Panc1 (cell line): ENCODE data around the gene TRMT44. TPM values are rescaled to one million over a fixed set of nuclear protein-coding genes. Genes with fewer than 3 reads are reported as not detected.

ENCODE experiments used
- ATAC-seq: fragments of 200-7000 bp; cut with Tn5 transposase; 2 replicates; pipeline ENCODE4 v1.9.1; 2020; ENCODE audit warnings: mild to moderate bottlenecking, moderate library complexity
- BruUV-seq: library from RNA; stranded (reverse); fragments of 400-500 nt; replicated peaks from 2 replicates; lab custom pipeline; 2021; lab: Mats Ljungman, UMichigan
- CTCF ChIA-PET: fragments of 300-600 bp; sonication (Branson Sonifier 250); formaldehyde crosslinking; loops from one replicate; lab custom pipeline; 2022; ENCODE audit warnings: antibody characterized with exemption; lab: Charles Lee
- POLR2A ChIA-PET: fragments of 300-600 bp; sonication (Branson Sonifier 250); formaldehyde crosslinking; loops from one replicate; lab custom pipeline; 2022; ENCODE audit warnings: antibody characterized with exemption; lab: Charles Lee
- DNase-seq: peaks from one replicate; pipeline ENCODE4 v3.0.0-alpha.2; 2010; ENCODE audit warnings: low read depth, low spot score
- H3K27ac ChIP-seq: 2 replicates; pipeline ENCODE4 v1.5.1; 2011; ENCODE audit warnings: mild to moderate bottlenecking, low read length, inconsistent platforms
- H3K27me3 ChIP-seq: fragments of 200-500 bp; sonication (Bioruptor generic); 2 replicates; pipeline ENCODE4 v1.6.0; 2014; ENCODE audit warnings: low read length, inconsistent platforms; ENCODE audit not compliant: control insufficient read depth, insufficient read depth
- H3K36me3 ChIP-seq: fragments of 200-500 bp; sonication (Bioruptor generic); 2 replicates; pipeline ENCODE4 v1.5.1; 2014; ENCODE audit warnings: inconsistent platforms, mild to moderate bottlenecking, low read length, moderate library complexity; ENCODE audit not compliant: control insufficient read depth, insufficient read depth
- H3K4me1 ChIP-seq: 2 replicates; pipeline ENCODE4 v1.5.1; 2011; ENCODE audit warnings: inconsistent platforms, mild to moderate bottlenecking, low read length, moderate library complexity; ENCODE audit not compliant: control insufficient read depth, insufficient read depth
- H3K4me3 ChIP-seq, 2 experiments: 2 replicates each; pipeline ENCODE4 v1.5.1; 2011 to 2012; ENCODE audit warnings: low read depth in 2 of 2, low read length in 2 of 2, mild to moderate bottlenecking in 2 of 2, inconsistent platforms in 1 of 2, moderate library complexity in 1 of 2
- H3K9me3 ChIP-seq: fragments of 200-500 bp; sonication (Bioruptor generic); 2 replicates; pipeline ENCODE4 v1.5.1; 2014; ENCODE audit warnings: low read depth, mild to moderate bottlenecking, inconsistent platforms, low read length, moderate library complexity; ENCODE audit not compliant: control insufficient read depth, insufficient read depth
- CTCF ChIP-seq: fragments of 450-650 bp; IDR thresholded peaks from 2 replicates; pipeline ENCODE4 v1.5.1; 2017; ENCODE audit warnings: mild to moderate bottlenecking
- POLR2AphosphoS5 ChIP-seq: IDR thresholded peaks from 2 replicates; pipeline ENCODE4 v1.6.1; 2012; ENCODE audit warnings: mild to moderate bottlenecking, low read depth, low read length, moderate library complexity
- REST ChIP-seq, 2 experiments: IDR thresholded peaks; 2 replicates each; pipeline ENCODE4 v1.6.1; 2011 to 2012; ENCODE audit warnings: low read depth in 2 of 2, control low read depth in 1 of 2, low read length in 1 of 2, mild to moderate bottlenecking in 1 of 2, moderate library complexity in 1 of 2; ENCODE audit not compliant: insufficient read depth in 1 of 2
- SIN3A ChIP-seq: IDR thresholded peaks from 2 replicates; pipeline ENCODE4 v1.6.1; 2012; ENCODE audit warnings: low read depth, mild to moderate bottlenecking, low read length, moderate library complexity, borderline replicate concordance; ENCODE audit not compliant: insufficient read depth
- TCF7L2 ChIP-seq: IDR thresholded peaks from 2 replicates; pipeline ENCODE4 v1.6.1; 2011; ENCODE audit warnings: mild to moderate bottlenecking, low read depth, low read length, inconsistent platforms
- in situ Hi-C: cut with HindIII; loops from 2 replicates; pipeline ENCODE4 v1.10.0; 2016; ENCODE audit warnings: low sequenced_read_pairs, low pct_unique_long_range_greater_than_20kb
- intact Hi-C: fragments of 100-400 bp; cut with micrococcal nuclease; formaldehyde crosslinking; loops from one replicate; pipeline ENCODE4 v1.10.0; 2022; ENCODE audit not compliant: unreplicated experiment
- total RNA-seq: library from RNA; stranded (reverse); gene quantifications from one replicate; pipeline ENCODE4 v1.2.1, GENCODE V29; 2021; ENCODE audit not compliant: unreplicated experiment

The TRMT44 gene
- total RNA-seq, 1 experiment from 2014 or later: 10.8 TPM

- H3K27ac ChIP-seq: peak overlapping the region; percentile 79; the same call in 1 of the 2 replicates
- no peaks in the 10 kb centered on the region for H3K9me3 ChIP-seq
- POLR2A ChIA-PET: no interaction called here
- intact Hi-C loops: no loop called here
- ATAC-seq: peak; percentile 97
- no peaks in the 10 kb centered on the region for H3K27me3 ChIP-seq
- H3K4me3 ChIP-seq: peak overlapping the region; percentile 60 to 79
- CTCF ChIA-PET: no interaction called here
- TF ChIP-seq CTCF (peak; percentile 57), TCF7L2 (no peak), POLR2AphosphoS5 (peak; percentile 69), REST (IDR thresholded peaks at IDR 0.05; ENCODE audit: insufficient read depth in 1 of 2, low read depth in 2 of 2, low read length in 1 of 2) (peak in 1 of 2 experiments; percentile 47; a peak in 1 of 4 replicates), SIN3A (peak; percentile 97)
- in situ Hi-C loops: no loop called here
- no peak for DNase-seq
- BruUV-seq: no TSS peak
- peaks cover 3% of the 10 kb centered on the region; the same call in 1 of the 2 replicates for H3K4me1 ChIP-seq
- H3K36me3 ChIP-seq: no peaks in the 10 kb centered on the region
Observed at GRCh38 chr4:8428288-8429097, 12.1 kb upstream of the TRMT44 start.

GRCh38 chr4:8431553-8431952 is 9.0 kb upstream of the TRMT44 start:
- Histone ChIP-seq H3K4me1 (peaks cover 3% of the 10 kb centered on the region; the same call in 1 of the 2 replicates), H3K4me3 (no peak overlapping the region), H3K36me3 (no peaks in the 10 kb centered on the region), H3K9me3 (no peaks in the 10 kb centered on the region), H3K27ac (no peak overlapping the region), H3K27me3 (no peaks in the 10 kb centered on the region)
- TF ChIP-seq CTCF (no peak), TCF7L2 (no peak), POLR2AphosphoS5 (no peak), SIN3A (no peak), REST (IDR thresholded peaks at IDR 0.05; ENCODE audit: insufficient read depth in 1 of 2, low read depth in 2 of 2, low read length in 1 of 2) (no peak)
- CTCF ChIA-PET: no interaction called here
- POLR2A ChIA-PET: no interaction called here
- DNase-seq: no peak
- in situ Hi-C loops: no loop called here
- intact Hi-C loops: no loop called here
- ATAC-seq: no peak
- BruUV-seq: no TSS peak
